ENCODE measurements around the gene WSCD1.

DNA sequence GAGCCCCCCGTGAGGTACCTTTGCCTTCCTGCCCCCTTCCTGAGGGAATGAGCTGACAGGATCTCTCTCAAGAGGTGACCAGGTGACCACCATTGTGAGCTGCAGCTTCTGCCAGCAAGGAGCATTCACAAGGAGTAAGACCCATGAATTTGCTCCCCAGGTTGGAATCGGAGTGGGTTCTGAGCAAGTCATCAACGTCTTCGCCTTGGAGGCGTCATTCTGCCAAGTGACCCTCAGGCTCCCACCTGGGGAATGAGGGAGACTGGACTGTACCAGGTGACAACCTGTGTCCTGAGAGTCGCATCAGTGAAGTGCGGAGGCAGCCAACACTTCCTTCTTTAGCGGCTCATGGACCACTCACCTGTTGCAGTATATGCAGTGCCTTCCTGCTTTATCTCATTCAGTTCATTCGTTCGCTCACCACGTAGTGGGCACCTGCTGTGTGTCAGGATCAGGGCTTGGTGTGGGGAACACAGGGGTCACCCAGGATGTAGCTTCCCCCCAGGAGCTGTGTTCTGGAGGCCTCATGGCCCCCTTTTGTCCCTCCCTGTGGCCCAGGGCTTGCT, 22.8 kb downstream of the WSCD1 start:
- TF ChIP-seq, protein P1, sequence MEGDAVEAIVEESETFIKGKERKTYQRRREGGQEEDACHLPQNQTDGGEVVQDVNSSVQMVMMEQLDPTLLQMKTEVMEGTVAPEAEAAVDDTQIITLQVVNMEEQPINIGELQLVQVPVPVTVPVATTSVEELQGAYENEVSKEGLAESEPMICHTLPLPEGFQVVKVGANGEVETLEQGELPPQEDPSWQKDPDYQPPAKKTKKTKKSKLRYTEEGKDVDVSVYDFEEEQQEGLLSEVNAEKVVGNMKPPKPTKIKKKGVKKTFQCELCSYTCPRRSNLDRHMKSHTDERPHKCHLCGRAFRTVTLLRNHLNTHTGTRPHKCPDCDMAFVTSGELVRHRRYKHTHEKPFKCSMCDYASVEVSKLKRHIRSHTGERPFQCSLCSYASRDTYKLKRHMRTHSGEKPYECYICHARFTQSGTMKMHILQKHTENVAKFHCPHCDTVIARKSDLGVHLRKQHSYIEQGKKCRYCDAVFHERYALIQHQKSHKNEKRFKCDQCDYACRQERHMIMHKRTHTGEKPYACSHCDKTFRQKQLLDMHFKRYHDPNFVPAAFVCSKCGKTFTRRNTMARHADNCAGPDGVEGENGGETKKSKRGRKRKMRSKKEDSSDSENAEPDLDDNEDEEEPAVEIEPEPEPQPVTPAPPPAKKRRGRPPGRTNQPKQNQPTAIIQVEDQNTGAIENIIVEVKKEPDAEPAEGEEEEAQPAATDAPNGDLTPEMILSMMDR (IDR thresholded peaks at IDR 0.05) = no peak
- TF ChIP-seq POLR2A (IDR thresholded peaks at IDR 0.05; ENCODE audit: low read depth) (no peak), POLR2AphosphoS5 (IDR thresholded peaks at IDR 0.05) (no peak), EP300 (IDR thresholded peaks at IDR 0.05) (no peak)
